HG03442 (cell line): ENCODE results near the gene WDR70.
"Not testable (repeated sequence)": the region's sequence is repeated elsewhere in the genome, so short reads cannot be mapped to it uniquely, and the experiment has no call there.

Source experiments
- ATAC-seq: cut with Tn5 transposase; IDR thresholded peaks from one replicate; pipeline ENCODE4 v1.9.1; 2021; ENCODE audit warnings: mild to moderate bottlenecking, moderate library complexity; ENCODE audit not compliant: unreplicated experiment

WDR70 gene

GRCh38 chr5:37787742-37788141 is 408.6 kb downstream of the WDR70 start:
- no peak for ATAC-seq

GRCh38 chr5:37789991-37790390 is 410.9 kb downstream of the WDR70 start:
- no peak for ATAC-seq

- ATAC-seq, result no peak
These were observed 412.2 kb downstream of the WDR70 start for GRCh38 chr5:37791321-37791720.

- ATAC-seq, result no peak
These were observed 414.0 kb downstream of the WDR70 start for GRCh38 chr5:37792975-37793631.

- ATAC-seq, result not testable (repeated sequence)
These were observed 416.2 kb downstream of the WDR70 start for GRCh38 chr5:37795292-37795691.

- not testable (repeated sequence) for ATAC-seq
These were observed 417.3 kb downstream of the WDR70 start for GRCh38 chr5:37796435-37796834.

- ATAC-seq, result no peak
These were observed 420.8 kb downstream of the WDR70 start for GRCh38 chr5:37799865-37800421.

- no peak for ATAC-seq
These were observed 422.4 kb downstream of the WDR70 start for GRCh38 chr5:37801521-37801920.
